Upper lobe of left lung (tissue), 6 donors: ENCODE measurements around the gene GJB4. TPM values are rescaled to one million over a fixed set of nuclear protein-coding genes. Genes with fewer than 3 reads are reported as not detected.
A peak's percentile ranks its signal among the peaks of the same experiment; 100 is the strongest.

Experiments
- ATAC-seq, 2 donors: fragments of 200-7000 bp; cut with Tn5 transposase; one replicate each; pipeline ENCODE4 v1.9.1; 2022; ENCODE audit warnings: mild to moderate bottlenecking in 2 of 2, moderate library complexity in 2 of 2; ENCODE audit not compliant: low FRiP score in 2 of 2
- DNase-seq, 2 donors: peaks; one replicate each; pipeline ENCODE4 v3.0.0-alpha.2; 2019 to 2020
- H3K27ac ChIP-seq, 4 donors: fragments of 200-600 bp; sonication (generic); one replicate each; pipeline ENCODE4 v1.5.1; 2016 to 2019
- H3K27me3 ChIP-seq, 4 donors: fragments of 200-600 bp; sonication (generic); one replicate each; pipeline ENCODE4 v1.5.1; 2017 to 2019
- H3K36me3 ChIP-seq, 4 donors: fragments of 200-600 bp; sonication (generic); one replicate each; pipeline ENCODE4 v1.5.1; 2016 to 2019
- H3K4me1 ChIP-seq, 4 donors: fragments of 200-600 bp; sonication (generic); one replicate each; pipeline ENCODE4 v1.5.1; 2018 to 2019
- H3K4me3 ChIP-seq, 4 donors: fragments of 200-600 bp; sonication (generic); one replicate each; pipeline ENCODE4 v1.5.1; 2017 to 2019; ENCODE audit warnings: mild to moderate bottlenecking in 2 of 4, moderate library complexity in 1 of 4
- H3K9me3 ChIP-seq, 4 donors: fragments of 200-600 bp; sonication (generic); one replicate each; pipeline ENCODE4 v1.5.1; 2018 to 2019
- EP300 ChIP-seq, 4 donors: sonication (generic); formaldehyde crosslinking; IDR thresholded peaks; one replicate each; pipeline ENCODE4 v1.5.1; 2017; ENCODE audit warnings: antibody characterized with exemption in 4 of 4, control low read depth in 2 of 4
- POLR2A ChIP-seq, 4 donors: fragments of 450-650 bp; IDR thresholded peaks; one replicate each; pipeline ENCODE4 v1.5.1; 2016 to 2017; ENCODE audit warnings: antibody characterized with exemption in 4 of 4, mild to moderate bottlenecking in 2 of 4
- POLR2AphosphoS5 ChIP-seq, 2 donors: sonication (generic); formaldehyde crosslinking; IDR thresholded peaks; one replicate each; pipeline ENCODE4 v1.5.1; 2017; ENCODE audit warnings: antibody characterized with exemption in 2 of 2
- WGBS, 2 donors: methylation state at CpG; one replicate each; pipeline ENCODE4 v1.1.5; 2017 to 2018; 5-methylcytosine and 5-hydroxymethylcytosine counted together
- total RNA-seq, 6 donors: library from RNA; depleted of rRNA in 4 of 6; stranded (reverse); fragments of >200 nt in 4 of 6; gene quantifications; one replicate each; pipeline versions ENCODE4 v1.1.0 to v1.2.1, GENCODE V29; 2016 to 2021
- TF ChIP-seq, protein P1 (sequence below), 6 experiments: fragments of 450-650 bp in 4 of 6; fragments of 200-600 bp in 2 of 6; sonication (generic) in 2 of 6; IDR thresholded peaks; one replicate each; pipeline ENCODE4 v1.5.1; 2016 to 2019; ENCODE audit warnings: antibody characterized with exemption in 6 of 6
- donor health status: DM: no; HTN: no; CAD: no; lungs with moderate emphysema.
- donor health status: DM: no; HTN: yes; CAD: no; lungs with severe emphysema.

GJB4 gene
- total RNA-seq, 6 donors from 2014 or later, result not detected

DNA sequence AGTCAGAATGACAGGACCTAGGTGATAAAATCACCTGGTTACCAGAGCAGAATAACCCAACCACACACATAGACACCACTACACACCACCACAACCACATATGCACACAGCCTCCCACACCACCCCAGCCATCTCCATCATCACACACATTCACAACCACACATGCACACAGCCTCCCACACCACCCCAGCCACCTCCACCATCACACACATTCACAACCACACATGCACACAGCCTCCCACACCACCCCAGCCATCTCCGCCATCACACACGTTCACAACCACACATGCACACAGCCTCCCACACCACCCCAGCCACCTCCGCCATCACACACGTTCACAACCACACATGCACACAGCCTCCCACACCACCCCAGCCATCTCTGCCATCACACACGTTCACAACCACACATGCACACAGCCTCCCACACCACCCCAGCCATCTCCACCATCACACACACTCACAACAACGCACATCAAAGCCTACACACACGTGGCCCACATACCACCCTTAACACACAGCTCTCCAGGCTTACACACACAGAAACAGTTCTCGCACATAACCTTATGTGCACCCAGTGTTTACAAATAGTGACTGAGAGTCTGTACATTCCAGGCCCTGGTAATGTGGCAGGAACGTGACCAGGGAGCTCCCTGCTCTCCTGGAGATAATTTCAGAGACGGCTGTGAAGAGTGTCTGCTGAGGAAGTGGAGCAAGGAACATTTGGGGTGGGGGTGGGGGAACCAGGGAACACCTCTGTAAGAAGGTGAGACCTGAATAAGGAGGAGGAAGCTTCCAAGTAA, 18.2 kb downstream of the GJB4 start:
- H3K9me3 ChIP-seq, result no peaks in the 10 kb centered on the region
- peaks cover 0 to 15% (median 7%) of the 10 kb centered on the region in 4 donors for H3K27me3 ChIP-seq
- no peak overlapping the region for H3K4me3 ChIP-seq
- ATAC-seq, result no peak
- H3K27ac ChIP-seq, result no peak overlapping the region
- TF ChIP-seq POLR2AphosphoS5 (IDR thresholded peaks at IDR 0.05) (no peak), EP300 (IDR thresholded peaks at IDR 0.05) (no peak), POLR2A (IDR thresholded peaks at IDR 0.05) (no peak)
- TF ChIP-seq, protein P1, sequence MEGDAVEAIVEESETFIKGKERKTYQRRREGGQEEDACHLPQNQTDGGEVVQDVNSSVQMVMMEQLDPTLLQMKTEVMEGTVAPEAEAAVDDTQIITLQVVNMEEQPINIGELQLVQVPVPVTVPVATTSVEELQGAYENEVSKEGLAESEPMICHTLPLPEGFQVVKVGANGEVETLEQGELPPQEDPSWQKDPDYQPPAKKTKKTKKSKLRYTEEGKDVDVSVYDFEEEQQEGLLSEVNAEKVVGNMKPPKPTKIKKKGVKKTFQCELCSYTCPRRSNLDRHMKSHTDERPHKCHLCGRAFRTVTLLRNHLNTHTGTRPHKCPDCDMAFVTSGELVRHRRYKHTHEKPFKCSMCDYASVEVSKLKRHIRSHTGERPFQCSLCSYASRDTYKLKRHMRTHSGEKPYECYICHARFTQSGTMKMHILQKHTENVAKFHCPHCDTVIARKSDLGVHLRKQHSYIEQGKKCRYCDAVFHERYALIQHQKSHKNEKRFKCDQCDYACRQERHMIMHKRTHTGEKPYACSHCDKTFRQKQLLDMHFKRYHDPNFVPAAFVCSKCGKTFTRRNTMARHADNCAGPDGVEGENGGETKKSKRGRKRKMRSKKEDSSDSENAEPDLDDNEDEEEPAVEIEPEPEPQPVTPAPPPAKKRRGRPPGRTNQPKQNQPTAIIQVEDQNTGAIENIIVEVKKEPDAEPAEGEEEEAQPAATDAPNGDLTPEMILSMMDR (IDR thresholded peaks at IDR 0.05), result no peak
- no peak for DNase-seq
- peaks cover 12 to 17% (median 14%) of the 10 kb centered on the region in 4 donors for H3K4me1 ChIP-seq
- 41 to 65% methylated on average over 8 to 10 of the region's 10 CpGs for WGBS, 2 donors
- no peaks in the 10 kb centered on the region for H3K36me3 ChIP-seq

DNA sequence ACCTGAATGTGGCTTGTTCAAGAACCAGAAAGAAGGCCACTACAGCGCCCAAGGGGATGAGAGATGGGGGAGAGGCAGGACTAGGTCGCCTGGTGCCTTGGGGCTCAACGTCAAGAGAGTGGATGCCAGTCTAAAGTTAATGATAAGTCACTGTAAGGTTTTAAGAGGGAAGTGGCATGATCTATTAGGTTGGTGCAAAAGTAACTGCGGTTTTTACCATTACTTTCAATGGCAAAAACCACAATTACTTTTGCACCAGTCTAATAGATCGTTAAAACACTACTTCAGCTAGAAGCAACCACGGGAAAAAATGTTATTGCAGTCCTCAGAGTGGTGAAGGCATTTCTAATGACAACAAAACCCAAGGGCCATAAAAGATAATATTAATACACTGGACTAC, 18.8 kb downstream of the GJB4 start:
- DNase-seq, result no peak
- H3K9me3 ChIP-seq, result no peaks in the 10 kb centered on the region
- WGBS, 2 donors, result 69 to 75% methylated on average over 6 of the region's 6 CpGs
- H3K27ac ChIP-seq, result no peak overlapping the region
- no peak for ATAC-seq
- H3K4me3 ChIP-seq, result no peak overlapping the region
- H3K4me1 ChIP-seq, result peaks cover 12 to 17% (median 14%) of the 10 kb centered on the region in 4 donors
- H3K27me3 ChIP-seq, result peaks cover 0 to 18% (median 7%) of the 10 kb centered on the region in 4 donors
- TF ChIP-seq POLR2AphosphoS5 (IDR thresholded peaks at IDR 0.05) (no peak), EP300 (IDR thresholded peaks at IDR 0.05) (no peak), POLR2A (IDR thresholded peaks at IDR 0.05) (no peak)
- TF ChIP-seq, protein P1 (IDR thresholded peaks at IDR 0.05), result no peak
- no peaks in the 10 kb centered on the region for H3K36me3 ChIP-seq

DNA sequence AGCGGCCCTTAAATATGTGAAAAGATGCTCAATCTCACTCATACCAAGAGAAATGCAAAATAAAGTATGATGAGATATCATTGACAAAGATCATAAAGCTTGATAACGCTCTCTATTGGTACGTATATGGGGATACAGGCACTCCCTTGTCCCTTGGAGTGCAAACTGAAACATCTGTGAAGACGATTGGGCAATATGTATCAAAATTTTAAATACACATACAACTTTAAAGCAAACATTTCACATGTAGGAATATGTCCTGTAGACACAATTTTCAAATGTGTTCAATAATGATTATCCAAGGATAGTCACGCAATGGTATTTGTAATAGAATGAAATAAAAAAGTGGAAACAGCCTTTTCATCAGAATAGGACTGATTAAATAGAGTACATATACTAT, 19.5 kb downstream of the GJB4 start:
- Histone ChIP-seq H3K36me3 (no peaks in the 10 kb centered on the region), H3K4me3 (no peak overlapping the region), H3K27me3 (peaks cover 0 to 18% (median 7%) of the 10 kb centered on the region in 4 donors), H3K4me1 (peaks cover 12 to 17% (median 14%) of the 10 kb centered on the region in 4 donors), H3K9me3 (no peaks in the 10 kb centered on the region), H3K27ac (no peak overlapping the region)
- no peak for DNase-seq
- 62 to 90% methylated on average over 5 of the region's 5 CpGs for WGBS, 2 donors
- ATAC-seq, result no peak
- TF ChIP-seq POLR2AphosphoS5 (IDR thresholded peaks at IDR 0.05) (no peak), POLR2A (IDR thresholded peaks at IDR 0.05) (no peak), EP300 (IDR thresholded peaks at IDR 0.05) (no peak)
- TF ChIP-seq, protein P1 (IDR thresholded peaks at IDR 0.05), result no peak

DNA sequence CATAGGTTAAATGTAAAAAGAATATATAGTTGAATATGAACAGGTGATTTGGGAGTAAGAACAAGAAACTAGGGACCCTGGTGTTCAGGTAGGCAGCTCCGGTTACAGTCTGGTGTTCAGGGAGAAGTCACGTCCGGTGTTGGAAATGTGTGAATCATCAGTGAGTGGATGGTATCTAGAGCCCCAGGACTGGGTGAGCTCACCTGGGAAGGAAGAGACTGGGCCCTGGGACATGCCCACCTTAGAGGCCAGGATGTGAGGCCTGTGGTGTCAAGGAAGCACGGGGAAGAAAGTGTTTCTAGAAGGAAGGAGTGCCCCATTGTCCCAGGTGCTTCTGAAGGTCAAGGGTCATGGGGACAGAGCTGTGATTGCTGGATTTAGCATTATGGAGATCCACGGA, 20.0 kb downstream of the GJB4 start:
- DNase-seq, result peak in 1 of 2 donors; percentile 6

DNA sequence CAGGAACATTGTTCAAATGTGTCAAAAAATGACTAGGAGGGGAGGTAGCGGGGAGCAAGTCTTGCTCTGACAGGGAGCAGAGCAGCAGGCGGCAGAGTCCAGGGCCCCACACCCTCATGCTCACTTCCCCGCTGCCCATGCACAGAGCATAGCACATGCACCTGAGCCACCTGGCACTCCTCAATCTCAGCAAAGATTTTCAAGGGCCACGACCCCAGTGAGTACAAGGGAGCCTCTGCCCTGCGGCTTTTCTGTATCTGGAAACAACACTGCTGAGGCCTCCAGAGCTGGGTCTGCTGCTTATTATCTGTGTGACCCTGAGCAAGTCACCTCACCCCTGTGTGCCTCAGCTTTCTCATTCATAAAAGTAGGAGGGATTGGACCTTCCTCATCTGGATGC, 20.4 kb downstream of the GJB4 start:
- Histone ChIP-seq H3K4me3 (no peak overlapping the region), H3K4me1 (peaks cover 12 to 17% (median 14%) of the 10 kb centered on the region in 4 donors), H3K9me3 (no peaks in the 10 kb centered on the region), H3K36me3 (no peaks in the 10 kb centered on the region), H3K27ac (no peak overlapping the region), H3K27me3 (peaks cover 0 to 18% (median 7%) of the 10 kb centered on the region in 4 donors)
- TF ChIP-seq EP300 (IDR thresholded peaks at IDR 0.05) (no peak), POLR2AphosphoS5 (IDR thresholded peaks at IDR 0.05) (no peak), POLR2A (IDR thresholded peaks at IDR 0.05) (no peak)
- TF ChIP-seq, protein P1 (IDR thresholded peaks at IDR 0.05), result no peak
- ATAC-seq (no peak), DNase-seq (peak in 1 of 2 donors; percentile 4)
- 90 to 91% methylated on average over 2 to 5 of the region's 5 CpGs for WGBS, 2 donors

More for the DNA sequence above, 20.0 kb downstream of the GJB4 start:
- H3K9me3 ChIP-seq, result no peaks in the 10 kb centered on the region
- 80 to 81% methylated on average over 5 of the region's 5 CpGs for WGBS, 2 donors
- no peaks in the 10 kb centered on the region for H3K36me3 ChIP-seq
- no peak overlapping the region for H3K27ac ChIP-seq
- no peak overlapping the region for H3K4me3 ChIP-seq
- peaks cover 0 to 18% (median 7%) of the 10 kb centered on the region in 4 donors for H3K27me3 ChIP-seq
- no peak for TF ChIP-seq POLR2A (IDR thresholded peaks at IDR 0.05)
- TF ChIP-seq EP300 (IDR thresholded peaks at IDR 0.05), result no peak
- TF ChIP-seq POLR2AphosphoS5 (IDR thresholded peaks at IDR 0.05), result no peak
- ATAC-seq, result no peak
- peaks cover 12 to 17% (median 14%) of the 10 kb centered on the region in 4 donors for H3K4me1 ChIP-seq
